Neural cell (in vitro differentiated cells): ENCODE results near the gene SLC25A21.

Experiments used
- EZH2 ChIP-seq: fragments of 200-600, 300-800 bp; shearing (Covaris generic), sonication (generic); IDR thresholded peaks from 2 replicates; pipeline ENCODE4 v1.6.1; 2014; ENCODE audit warnings: antibody characterized with exemption, low read length, borderline replicate concordance, mild to moderate bottlenecking; ENCODE audit not compliant: insufficient read depth, poor library complexity, severe bottlenecking
- MXI1 ChIP-seq: fragments of 450-650 bp; conservative IDR thresholded peaks from 2 replicates; pipeline ENCODE4 v1.6.1; 2014; ENCODE audit warnings: antibody characterized with exemption, mild to moderate bottlenecking; ENCODE audit not compliant: poor library complexity, severe bottlenecking
- POLR2AphosphoS5 ChIP-seq: IDR thresholded peaks from 2 replicates; pipeline ENCODE4 v1.6.1; 2012
- TF ChIP-seq, protein P1 (sequence below): fragments of 450-650 bp; IDR thresholded peaks from 2 replicates; pipeline ENCODE4 v1.5.1; 2014; ENCODE audit warnings: antibody characterized with exemption, mild to moderate bottlenecking, moderate library complexity; ENCODE audit not compliant: poor library complexity, severe bottlenecking

DNA sequence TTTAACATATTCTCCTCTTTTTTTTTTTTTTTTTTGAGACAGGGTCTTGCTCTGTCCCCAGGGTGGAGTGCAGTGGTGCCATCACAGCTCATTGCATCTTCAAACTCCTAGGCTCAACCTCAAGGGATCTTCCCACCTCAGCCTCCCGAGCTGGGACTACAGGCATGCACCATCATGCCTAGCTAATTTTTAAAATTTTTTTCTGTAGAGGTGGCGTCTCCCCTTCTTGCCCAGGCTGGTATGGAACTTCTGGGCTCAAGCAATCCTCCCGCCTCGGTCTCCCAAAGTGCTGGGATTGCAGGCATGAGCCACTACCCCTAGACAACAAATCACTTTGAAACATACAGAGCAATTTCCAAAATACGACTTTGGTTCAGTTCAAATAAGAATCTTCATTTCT, 355.9 kb downstream of the SLC25A21 start:
- TF ChIP-seq, protein P1, sequence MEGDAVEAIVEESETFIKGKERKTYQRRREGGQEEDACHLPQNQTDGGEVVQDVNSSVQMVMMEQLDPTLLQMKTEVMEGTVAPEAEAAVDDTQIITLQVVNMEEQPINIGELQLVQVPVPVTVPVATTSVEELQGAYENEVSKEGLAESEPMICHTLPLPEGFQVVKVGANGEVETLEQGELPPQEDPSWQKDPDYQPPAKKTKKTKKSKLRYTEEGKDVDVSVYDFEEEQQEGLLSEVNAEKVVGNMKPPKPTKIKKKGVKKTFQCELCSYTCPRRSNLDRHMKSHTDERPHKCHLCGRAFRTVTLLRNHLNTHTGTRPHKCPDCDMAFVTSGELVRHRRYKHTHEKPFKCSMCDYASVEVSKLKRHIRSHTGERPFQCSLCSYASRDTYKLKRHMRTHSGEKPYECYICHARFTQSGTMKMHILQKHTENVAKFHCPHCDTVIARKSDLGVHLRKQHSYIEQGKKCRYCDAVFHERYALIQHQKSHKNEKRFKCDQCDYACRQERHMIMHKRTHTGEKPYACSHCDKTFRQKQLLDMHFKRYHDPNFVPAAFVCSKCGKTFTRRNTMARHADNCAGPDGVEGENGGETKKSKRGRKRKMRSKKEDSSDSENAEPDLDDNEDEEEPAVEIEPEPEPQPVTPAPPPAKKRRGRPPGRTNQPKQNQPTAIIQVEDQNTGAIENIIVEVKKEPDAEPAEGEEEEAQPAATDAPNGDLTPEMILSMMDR, result no peak
- TF ChIP-seq POLR2AphosphoS5 (no peak), EZH2 (no peak), MXI1 (no peak)
